22Rv1 (cell line): ENCODE measurements around the gene SPINT2.
A peak's percentile ranks its signal among the peaks of the same experiment; 100 is the strongest.

Source experiments
- H3K27ac ChIP-seq: fragments of 450-650 bp; 2 replicates; pipeline ENCODE4 v1.5.1; 2017
- CTCF ChIP-seq: fragments of 450-650 bp; IDR thresholded peaks from 2 replicates; pipeline ENCODE4 v1.5.1; 2017; ENCODE audit warnings: mild to moderate bottlenecking
- ZFX ChIP-seq: fragments of 450-650 bp; IDR thresholded peaks from 2 replicates; pipeline ENCODE4 v1.6.1; 2017; ENCODE audit warnings: antibody characterized with exemption, borderline replicate concordance

SPINT2 gene

GRCh38 chr19:38304866-38305429 is 40.6 kb downstream of the SPINT2 start:
- TF ChIP-seq ZFX (no peak), CTCF (no peak)
- H3K27ac ChIP-seq: peak overlapping the region; percentile 59

- TF ChIP-seq CTCF: no peak
- TF ChIP-seq ZFX: no peak
- no peak overlapping the region for H3K27ac ChIP-seq
Measured at GRCh38 chr19:38306236-38306635, 41.9 kb downstream of the SPINT2 start.

GRCh38 chr19:38307076-38307475 is 42.7 kb downstream of the SPINT2 start:
- TF ChIP-seq ZFX: no peak
- TF ChIP-seq CTCF: no peak
- H3K27ac ChIP-seq: no peak overlapping the region

GRCh38 chr19:38307597-38307996 is 43.2 kb downstream of the SPINT2 start:
- TF ChIP-seq CTCF: no peak
- H3K27ac ChIP-seq: no peak overlapping the region

- TF ChIP-seq CTCF: no peak
- TF ChIP-seq ZFX: no peak
- no peak overlapping the region for H3K27ac ChIP-seq
Measured at GRCh38 chr19:38308006-38308766, 43.8 kb downstream of the SPINT2 start.

- H3K27ac ChIP-seq: no peak overlapping the region
- TF ChIP-seq ZFX: no peak
- no peak for TF ChIP-seq CTCF
Measured at GRCh38 chr19:38308926-38309614, 44.7 kb downstream of the SPINT2 start.
